Testis (tissue), 2 donors: ENCODE results near the gene PPM1H.

Source experiments
- POLR2A ChIP-seq: fragments of 450-650 bp; IDR thresholded peaks from one replicate; pipeline ENCODE4 v1.6.1; 2017; ENCODE audit warnings: antibody characterized with exemption, mild to moderate bottlenecking, moderate library complexity
- TF ChIP-seq, protein P1 (sequence below), 3 experiments: fragments of 450-650 bp in 2 of 3; fragments of 200-600 bp in 1 of 3; sonication (generic) in 1 of 3; IDR thresholded peaks; one replicate each; pipeline ENCODE4 v1.5.1; 2016 to 2019; ENCODE audit warnings: antibody characterized with exemption in 3 of 3, mild to moderate bottlenecking in 2 of 3, moderate library complexity in 1 of 3

DNA sequence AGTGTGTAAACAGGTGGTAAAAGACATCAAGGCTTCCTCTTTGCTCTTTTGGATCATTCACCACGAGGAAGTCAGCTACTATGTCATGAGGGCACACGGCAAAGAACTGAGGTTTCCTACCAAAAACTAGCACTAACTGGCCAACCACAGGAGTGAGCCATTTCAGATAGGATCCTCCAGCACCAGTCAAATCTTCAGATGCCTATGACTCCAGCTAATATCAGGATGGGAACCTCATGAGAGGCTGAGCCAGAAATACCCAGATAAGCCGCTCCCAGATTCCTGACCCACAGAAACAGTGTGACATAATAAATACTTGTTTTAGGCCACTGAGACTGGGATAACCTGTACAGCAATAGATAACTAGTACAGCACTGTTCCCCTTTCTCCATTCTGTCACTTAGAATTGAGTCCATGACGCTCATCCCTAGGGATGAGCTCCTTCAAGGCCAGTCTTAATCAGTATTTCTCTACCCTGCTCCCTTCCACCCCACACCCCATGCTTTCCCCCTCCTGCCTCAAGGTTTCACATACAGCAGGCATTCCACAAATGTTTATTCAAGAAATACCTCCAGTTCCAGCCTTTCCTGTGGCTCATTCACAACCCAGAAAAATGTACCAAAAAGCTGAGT lies 68.4 kb downstream of the PPM1H start:
- TF ChIP-seq, protein P1, sequence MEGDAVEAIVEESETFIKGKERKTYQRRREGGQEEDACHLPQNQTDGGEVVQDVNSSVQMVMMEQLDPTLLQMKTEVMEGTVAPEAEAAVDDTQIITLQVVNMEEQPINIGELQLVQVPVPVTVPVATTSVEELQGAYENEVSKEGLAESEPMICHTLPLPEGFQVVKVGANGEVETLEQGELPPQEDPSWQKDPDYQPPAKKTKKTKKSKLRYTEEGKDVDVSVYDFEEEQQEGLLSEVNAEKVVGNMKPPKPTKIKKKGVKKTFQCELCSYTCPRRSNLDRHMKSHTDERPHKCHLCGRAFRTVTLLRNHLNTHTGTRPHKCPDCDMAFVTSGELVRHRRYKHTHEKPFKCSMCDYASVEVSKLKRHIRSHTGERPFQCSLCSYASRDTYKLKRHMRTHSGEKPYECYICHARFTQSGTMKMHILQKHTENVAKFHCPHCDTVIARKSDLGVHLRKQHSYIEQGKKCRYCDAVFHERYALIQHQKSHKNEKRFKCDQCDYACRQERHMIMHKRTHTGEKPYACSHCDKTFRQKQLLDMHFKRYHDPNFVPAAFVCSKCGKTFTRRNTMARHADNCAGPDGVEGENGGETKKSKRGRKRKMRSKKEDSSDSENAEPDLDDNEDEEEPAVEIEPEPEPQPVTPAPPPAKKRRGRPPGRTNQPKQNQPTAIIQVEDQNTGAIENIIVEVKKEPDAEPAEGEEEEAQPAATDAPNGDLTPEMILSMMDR (IDR thresholded peaks at IDR 0.05) = no peak
- no peak for TF ChIP-seq POLR2A
